ENCODE data around the gene AFF2. TPM values are rescaled to one million over a fixed set of nuclear protein-coding genes. Genes with fewer than 3 reads are reported as not detected.

Gene AFF2
- total RNA-seq, 1 donor from 2014 or later = 0.89 TPM

GRCh38 chrX:148568763-148569162 is 68.3 kb downstream of the AFF2 start:
- DNase-seq (ENCODE audit: extremely low spot score, unreplicated experiment) = no peak
- peaks cover 5% of the 10 kb centered on the region for H3K9me3 Mint-ChIP-seq (ENCODE audit: unreplicated experiment)
- H3K27ac Mint-ChIP-seq (ENCODE audit: unreplicated experiment) = no peak overlapping the region
- no peaks in the 10 kb centered on the region for H3K36me3 Mint-ChIP-seq (ENCODE audit: unreplicated experiment)
- no peaks in the 10 kb centered on the region for H3K27me3 Mint-ChIP-seq (ENCODE audit: unreplicated experiment)
- no peaks in the 10 kb centered on the region for H3K4me1 Mint-ChIP-seq (ENCODE audit: unreplicated experiment)
- no peak for TF ChIP-seq CTCF (IDR thresholded peaks at IDR 0.05)
- H3K4me3 Mint-ChIP-seq (ENCODE audit: unreplicated experiment) = no peak overlapping the region

GRCh38 chrX:148572337-148572736 is 71.9 kb downstream of the AFF2 start:
- Mint-ChIP-seq H3K27me3 (ENCODE audit: unreplicated experiment) (no peaks in the 10 kb centered on the region), H3K9me3 (ENCODE audit: unreplicated experiment) (no peaks in the 10 kb centered on the region), H3K36me3 (ENCODE audit: unreplicated experiment) (no peaks in the 10 kb centered on the region), H3K4me1 (ENCODE audit: unreplicated experiment) (no peaks in the 10 kb centered on the region), H3K4me3 (ENCODE audit: unreplicated experiment) (no peak overlapping the region), H3K27ac (ENCODE audit: unreplicated experiment) (no peak overlapping the region)
- no peak for TF ChIP-seq CTCF (IDR thresholded peaks at IDR 0.05)
- DNase-seq (ENCODE audit: extremely low spot score, unreplicated experiment) = no peak

- Mint-ChIP-seq H3K27ac (ENCODE audit: unreplicated experiment) (no peak overlapping the region), H3K36me3 (ENCODE audit: unreplicated experiment) (no peaks in the 10 kb centered on the region), H3K27me3 (ENCODE audit: unreplicated experiment) (no peaks in the 10 kb centered on the region), H3K4me3 (ENCODE audit: unreplicated experiment) (no peak overlapping the region), H3K4me1 (ENCODE audit: unreplicated experiment) (peaks cover 2% of the 10 kb centered on the region), H3K9me3 (ENCODE audit: unreplicated experiment) (no peaks in the 10 kb centered on the region)
- DNase-seq (ENCODE audit: extremely low spot score, unreplicated experiment) = no peak
- TF ChIP-seq CTCF (IDR thresholded peaks at IDR 0.05) = no peak
Measured at GRCh38 chrX:148573119-148573518, 72.7 kb downstream of the AFF2 start.

GRCh38 chrX:148574237-148574973 is 74.0 kb downstream of the AFF2 start:
- Mint-ChIP-seq H3K4me1 (ENCODE audit: unreplicated experiment) (peaks cover 2% of the 10 kb centered on the region), H3K9me3 (ENCODE audit: unreplicated experiment) (no peaks in the 10 kb centered on the region), H3K27me3 (ENCODE audit: unreplicated experiment) (no peaks in the 10 kb centered on the region), H3K36me3 (ENCODE audit: unreplicated experiment) (no peaks in the 10 kb centered on the region), H3K4me3 (ENCODE audit: unreplicated experiment) (no peak overlapping the region), H3K27ac (ENCODE audit: unreplicated experiment) (no peak overlapping the region)
- no peak for DNase-seq (ENCODE audit: extremely low spot score, unreplicated experiment)
- no peak for TF ChIP-seq CTCF (IDR thresholded peaks at IDR 0.05)

DNA sequence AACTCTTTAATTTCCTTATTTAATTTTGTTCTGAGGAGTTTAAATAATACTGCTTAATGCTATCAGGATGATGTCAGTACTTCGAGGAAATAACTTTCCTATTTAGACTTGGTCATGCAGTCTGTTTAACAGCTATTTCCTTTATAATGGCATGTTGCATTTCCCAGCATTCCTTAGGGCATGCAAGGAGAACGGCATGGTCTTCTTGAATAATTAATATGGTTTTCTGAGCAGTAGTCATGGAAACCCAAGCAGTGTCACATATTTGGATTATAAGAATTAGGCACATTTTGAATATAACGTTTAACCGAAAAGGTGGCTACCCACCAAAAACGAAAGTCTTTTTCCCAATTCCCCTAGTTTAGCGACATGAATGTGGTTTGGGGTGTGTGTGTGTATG is 76.0 kb downstream of the AFF2 start:
- Mint-ChIP-seq H3K27me3 (ENCODE audit: unreplicated experiment) (no peaks in the 10 kb centered on the region), H3K4me1 (ENCODE audit: unreplicated experiment) (peaks cover 2% of the 10 kb centered on the region), H3K4me3 (ENCODE audit: unreplicated experiment) (no peak overlapping the region), H3K36me3 (ENCODE audit: unreplicated experiment) (no peaks in the 10 kb centered on the region), H3K27ac (ENCODE audit: unreplicated experiment) (no peak overlapping the region), H3K9me3 (ENCODE audit: unreplicated experiment) (no peaks in the 10 kb centered on the region)
- no peak for DNase-seq (ENCODE audit: extremely low spot score, unreplicated experiment)
- TF ChIP-seq CTCF (IDR thresholded peaks at IDR 0.05) = no peak

All from osteocyte (in vitro differentiated cells).